NCI-H1436 treated with DMSO at 0.1 percent for 48 hours (cell line): ENCODE results near the gene TNNT3.
"Not testable (repeated sequence)": the region's sequence is repeated elsewhere in the genome, so short reads cannot be mapped to it uniquely, and the experiment has no call there.

Experiments
- DNase-seq: peaks from one replicate; lab custom pipeline; 2025; lab: John Stamatoyannopoulos, UW

The TNNT3 gene

DNA sequence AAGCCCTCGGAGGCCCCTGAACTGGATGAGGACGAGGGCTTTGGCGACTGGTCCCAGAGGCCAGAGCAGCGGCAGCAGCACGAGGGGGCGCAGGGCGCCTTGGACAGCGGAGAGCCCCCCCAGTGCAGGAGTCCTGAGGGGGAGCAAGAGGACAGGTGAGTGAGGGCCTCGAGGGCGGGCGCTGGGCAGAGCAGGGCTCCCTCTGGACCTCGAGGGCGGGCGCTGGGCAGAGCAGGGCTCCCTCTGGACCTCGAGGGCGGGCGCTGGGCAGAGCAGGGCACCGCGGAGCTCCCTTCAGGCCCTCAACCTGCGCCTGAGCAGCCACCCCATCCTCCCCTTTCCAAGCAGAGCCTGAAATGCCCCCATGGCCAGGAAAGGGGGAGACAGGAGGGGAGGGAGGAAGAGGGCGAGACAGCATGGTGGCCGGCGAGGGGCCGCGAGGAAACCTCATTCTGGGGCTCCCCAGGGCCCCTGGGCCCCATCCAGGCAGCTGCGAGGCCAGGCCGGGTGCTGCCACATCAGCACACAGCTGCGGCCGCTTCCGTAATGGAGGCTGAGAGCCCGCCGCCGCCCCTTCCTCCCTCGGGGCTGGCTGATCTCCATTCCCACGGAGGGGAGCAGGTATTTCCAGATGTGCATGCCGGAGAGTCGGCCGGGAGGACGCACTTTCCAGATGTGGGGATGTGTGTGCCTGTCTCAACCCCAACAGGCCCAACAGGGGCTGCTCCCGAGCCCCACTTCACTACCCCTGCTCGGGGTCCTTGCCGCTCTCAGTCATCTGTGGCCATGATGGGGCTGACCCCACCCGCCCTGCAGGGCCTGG is 37.9 kb upstream of the TNNT3 start:
- no peak for DNase-seq

DNA sequence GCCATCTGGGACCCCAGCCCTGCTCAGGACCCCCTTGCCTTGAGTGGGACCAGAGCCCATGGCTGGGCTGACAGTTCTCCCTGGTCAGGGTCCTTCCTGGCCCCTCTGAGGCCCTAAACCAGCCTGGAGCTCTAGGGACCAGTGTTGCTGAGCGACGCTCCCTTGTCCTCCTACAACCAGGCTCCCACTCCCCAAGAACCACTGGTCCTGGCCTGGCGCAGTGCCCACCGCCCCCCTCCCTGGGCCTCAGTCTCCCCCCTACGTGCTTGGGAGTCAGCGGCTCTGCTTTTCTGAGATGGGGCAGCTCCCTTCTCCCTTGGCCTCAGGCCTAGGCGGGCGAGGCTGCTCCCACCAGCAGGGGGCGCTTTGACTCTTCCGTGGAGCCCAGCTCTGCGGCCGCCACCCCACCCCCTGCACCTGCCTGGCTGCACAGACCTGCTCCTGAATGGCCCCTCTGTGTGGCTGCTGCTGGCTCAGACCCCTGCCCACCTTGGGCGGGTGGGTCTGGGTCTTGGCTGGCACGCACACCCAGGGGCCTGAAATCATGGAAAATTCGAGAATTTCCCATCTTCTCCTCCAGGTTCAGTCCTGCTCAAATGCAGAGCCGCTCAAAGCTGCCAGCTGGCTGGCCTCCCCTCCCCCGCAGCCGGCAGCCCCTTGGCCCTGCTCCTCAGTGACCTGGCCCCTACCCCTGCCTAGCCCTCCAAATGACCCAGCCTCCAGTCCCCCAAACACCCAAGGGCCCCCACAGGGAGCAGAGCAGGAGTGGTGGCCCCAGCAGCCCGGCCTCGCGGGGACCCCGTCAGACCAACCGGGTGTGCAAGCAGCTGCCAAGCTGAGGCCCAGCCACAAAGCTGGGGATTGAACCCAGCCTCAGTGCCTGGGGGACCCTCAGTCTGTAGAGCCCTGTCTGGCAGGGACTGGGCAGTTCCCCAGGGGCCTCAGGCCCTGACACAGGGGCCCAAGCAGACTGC is 37.0 kb upstream of the TNNT3 start:
- DNase-seq, result no peak

DNA sequence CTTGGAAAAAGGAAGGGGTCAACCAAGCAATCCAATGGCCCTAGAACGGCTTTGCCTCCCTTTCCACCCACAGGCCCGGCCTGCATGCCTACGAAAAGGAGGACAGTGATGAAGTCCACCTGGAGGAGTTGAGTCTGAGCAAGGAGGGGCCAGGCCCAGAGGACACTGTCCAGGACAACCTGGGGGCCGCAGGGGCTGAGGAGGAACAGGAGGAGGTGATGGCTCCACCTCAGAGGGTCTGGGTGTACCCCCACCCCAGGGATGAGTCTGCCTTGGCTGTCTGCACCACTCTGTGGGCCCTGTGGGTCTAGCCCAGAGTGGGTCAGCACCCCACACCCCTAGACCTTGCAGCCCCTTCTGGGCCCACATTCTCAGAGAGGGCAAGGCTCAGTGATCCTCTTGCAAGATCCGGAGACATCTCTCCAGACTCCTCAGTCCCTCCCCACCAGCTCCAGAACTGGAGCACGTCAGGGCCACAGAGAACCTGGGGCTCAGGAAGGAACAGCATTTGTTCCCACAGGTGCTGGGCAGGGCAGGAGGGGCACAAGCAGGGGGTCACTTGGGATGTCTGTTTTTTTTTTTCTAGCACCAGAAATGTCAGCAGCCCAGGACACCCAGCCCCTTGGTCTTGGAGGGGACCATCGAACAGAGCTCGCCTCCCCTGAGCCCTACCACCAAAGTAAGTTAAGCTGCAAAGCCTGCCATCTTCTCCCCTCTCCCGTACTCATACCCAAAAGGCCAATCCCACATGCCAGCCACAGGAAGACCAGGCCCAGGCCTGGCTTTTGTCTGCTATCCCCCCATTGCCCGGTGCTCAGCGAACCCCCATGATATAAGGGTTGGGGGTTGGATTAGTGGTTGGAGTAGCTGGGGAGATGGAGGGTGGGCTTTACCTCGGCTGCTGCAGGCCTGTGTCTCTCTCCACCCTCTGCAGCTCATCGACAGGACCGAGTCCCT is 35.9 kb upstream of the TNNT3 start:
- DNase-seq, result no peak

DNA sequence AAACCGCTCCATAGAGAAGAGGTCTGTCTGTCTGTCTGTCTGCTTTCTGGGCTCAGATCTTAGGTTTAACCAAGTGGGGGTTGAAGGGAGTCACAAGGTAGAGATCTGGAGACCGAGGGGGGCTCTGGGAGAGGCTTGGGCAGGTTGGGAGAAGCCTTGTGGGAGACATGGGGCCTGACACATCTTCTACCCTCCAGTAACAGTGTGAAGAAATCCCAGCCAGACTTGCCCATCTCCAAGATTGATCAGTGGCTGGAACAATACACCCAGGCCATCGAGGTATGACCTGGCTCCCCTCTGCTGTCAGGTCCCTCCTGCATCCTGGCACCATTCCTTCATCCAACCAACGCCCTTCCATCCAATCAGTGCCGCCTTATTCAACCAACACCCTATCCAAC is 35.2 kb upstream of the TNNT3 start:
- DNase-seq, result no peak

DNA sequence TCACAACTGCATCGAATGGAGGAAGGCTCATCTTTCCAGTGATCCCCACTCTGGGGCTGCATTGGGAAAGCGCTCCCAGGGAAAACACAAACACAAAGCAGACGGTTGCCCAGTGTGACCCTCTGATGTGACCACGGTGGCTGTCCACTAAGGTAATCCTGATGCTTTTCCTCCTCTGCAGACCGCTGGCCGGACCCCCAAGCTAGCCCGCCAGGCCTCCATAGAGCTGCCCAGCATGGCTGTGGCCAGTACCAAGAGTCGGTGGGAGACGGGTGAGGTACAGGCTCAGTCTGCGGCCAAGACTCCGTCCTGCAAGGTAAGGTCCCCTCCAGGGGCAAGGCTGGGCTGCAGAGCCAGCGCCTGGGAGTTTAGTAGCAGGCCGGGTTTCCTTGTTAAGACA is 33.0 kb upstream of the TNNT3 start:
- not testable (repeated sequence) for DNase-seq

DNA sequence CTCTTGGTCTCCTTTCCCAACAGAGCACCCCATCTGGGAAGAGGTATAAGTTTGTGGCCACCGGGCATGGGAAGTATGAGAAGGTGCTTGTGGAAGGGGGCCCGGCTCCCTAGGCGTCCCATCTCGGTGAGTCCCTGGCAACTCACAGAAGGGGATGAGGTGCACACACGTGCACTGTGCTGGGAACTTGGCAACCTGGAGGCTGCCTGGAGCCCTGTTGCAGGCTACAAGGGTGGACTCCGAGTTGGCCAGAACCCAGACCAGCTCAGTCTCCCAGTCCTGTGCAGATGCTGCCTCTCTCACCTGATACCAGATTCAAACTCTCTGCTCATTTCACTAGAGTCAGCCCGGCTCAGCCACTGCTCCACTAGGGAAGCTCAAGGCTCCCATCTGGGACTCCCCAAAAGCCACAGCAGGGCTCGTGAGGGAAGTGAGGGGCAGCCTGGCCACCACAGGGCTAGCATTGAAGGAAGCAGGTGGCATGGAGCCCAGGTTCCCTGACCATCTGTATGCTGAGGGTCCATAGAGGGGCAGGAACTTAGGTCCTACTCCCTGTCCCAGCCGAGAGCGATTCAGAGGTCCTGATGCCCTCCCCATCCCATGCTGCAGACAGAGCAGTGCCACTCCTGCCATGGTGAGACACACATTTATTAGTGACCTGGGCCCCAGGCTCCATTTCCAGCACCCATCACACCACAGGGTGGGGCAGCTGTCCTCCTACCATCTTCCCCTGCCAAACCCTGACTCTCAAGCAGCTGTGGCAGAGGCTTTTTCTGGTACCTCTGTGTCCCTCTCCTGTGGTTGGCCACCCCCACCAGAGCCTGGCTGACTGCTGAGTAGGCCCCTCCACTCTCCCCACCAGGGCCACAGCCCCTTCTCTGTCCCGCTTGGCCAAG is 31.8 kb upstream of the TNNT3 start:
- DNase-seq, result no peak

DNA sequence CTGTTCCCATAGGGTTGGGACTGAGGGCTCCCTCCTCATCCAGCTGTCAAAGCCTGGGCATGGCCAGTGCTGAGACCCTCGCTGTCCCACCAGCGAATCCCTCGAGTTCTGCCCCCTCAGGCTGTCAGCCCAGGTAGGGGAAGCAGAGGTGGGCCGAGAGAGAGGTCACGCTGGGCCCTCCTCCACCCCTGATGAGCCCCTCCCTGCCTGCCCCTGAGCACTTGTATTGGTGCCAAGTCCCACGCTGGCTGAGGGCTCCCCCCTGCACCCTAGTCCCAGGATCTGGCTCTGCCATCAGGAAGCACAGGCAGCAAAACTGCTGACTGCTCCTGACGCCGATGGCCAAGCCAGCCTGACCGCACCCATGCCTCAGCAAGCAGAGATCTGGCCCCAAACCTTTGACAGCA is 31.2 kb upstream of the TNNT3 start:
- DNase-seq, result no peak

DNA sequence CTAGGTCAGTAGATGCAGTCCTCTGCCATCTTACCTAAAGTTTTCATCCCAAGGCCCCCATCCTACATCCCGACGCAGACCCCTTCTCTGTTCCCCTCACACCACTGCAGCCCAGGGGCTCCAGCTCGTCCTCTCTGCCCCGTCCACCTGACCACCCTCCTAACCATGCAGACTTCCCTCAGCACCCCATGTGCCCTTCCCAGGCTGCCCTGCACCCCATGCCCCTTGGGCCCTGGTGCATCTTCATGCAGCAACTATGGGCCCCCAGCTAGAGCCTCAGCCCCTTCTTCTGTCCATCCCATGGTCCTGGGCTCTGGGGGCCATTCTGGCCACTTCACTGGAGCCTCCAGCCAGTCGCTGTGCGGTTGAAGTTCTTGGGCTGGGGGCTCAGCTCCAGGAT is 30.7 kb upstream of the TNNT3 start:
- DNase-seq, result no peak

DNA sequence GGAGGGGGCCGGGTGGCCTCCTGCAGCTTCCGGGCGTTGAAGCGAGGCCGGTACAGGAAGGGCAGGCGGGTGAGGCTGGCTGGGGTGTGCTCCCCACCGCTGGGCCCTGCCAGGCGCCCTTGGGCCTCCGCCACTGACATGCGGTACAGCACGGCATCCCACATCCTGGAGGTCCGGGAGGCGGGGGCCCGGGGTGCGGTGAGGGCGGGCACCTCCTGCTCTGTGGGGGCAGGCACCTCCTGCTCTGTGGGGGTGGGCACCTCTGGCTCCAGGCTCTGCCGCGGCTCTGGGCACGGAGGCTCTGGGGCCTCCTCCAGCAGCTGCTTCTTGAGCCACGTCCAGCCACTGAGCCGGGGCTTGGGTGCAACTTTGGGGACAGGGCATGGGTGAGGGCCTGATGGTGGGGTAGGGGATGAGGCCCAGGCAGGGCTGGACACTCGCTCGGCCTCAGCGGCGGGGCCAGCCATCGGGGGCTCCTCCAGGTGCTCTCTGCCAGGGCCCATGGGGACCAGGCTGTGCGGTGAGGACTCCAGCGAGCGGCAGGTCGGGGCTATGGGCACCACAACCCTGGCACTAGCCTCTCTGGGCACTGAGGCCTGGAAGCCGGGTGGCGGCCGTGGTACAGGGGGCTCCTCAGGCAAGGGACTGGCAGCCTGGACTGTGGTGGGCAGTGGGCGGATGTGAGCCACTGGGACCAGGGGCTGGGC is 30.1 kb upstream of the TNNT3 start:
- DNase-seq, result no peak

DNA sequence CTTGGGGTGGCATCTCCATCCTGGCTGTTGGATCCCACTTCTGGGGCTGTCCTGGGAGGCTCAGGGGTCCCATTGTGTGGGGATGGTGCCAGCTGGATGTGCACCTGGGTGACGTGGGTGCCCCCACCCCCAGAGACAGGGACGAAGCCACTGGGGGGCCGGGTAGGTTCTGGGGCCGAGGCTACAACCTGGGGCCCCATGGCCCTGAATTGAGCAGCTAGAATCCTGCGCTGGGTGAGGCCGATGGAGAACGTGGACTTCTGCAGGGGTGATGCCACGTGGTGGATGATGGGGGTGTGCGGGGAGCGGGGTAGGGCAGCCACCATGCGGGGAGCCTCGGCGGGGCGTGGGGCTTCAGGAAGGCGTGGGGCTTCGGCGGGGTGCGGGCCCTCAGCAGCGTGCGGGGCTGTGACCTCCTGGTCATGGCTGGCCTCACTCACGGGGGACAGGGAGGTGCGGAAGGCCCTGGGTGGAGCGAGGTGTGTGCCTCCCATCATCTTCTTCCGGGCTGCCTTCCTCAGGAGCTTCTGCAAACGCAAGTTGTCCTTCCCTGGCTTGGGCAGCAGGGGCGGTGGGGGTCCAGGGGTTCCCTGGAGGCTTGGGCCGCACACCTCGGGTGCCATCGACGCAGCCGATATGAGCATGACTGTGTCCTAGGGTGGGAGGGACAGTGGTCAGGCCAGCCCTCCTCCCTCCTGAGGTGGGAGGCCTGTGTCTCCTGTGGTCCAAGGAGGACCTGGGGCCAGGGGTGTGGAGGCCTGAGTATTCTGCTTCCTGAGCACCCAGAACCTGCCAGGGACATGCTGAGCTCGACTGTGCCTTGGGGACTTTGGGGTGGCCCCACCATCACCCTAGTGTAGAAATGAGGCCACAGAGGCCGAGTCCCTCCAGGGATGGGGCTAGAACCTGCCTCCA is 29.3 kb upstream of the TNNT3 start:
- DNase-seq, result no peak

DNA sequence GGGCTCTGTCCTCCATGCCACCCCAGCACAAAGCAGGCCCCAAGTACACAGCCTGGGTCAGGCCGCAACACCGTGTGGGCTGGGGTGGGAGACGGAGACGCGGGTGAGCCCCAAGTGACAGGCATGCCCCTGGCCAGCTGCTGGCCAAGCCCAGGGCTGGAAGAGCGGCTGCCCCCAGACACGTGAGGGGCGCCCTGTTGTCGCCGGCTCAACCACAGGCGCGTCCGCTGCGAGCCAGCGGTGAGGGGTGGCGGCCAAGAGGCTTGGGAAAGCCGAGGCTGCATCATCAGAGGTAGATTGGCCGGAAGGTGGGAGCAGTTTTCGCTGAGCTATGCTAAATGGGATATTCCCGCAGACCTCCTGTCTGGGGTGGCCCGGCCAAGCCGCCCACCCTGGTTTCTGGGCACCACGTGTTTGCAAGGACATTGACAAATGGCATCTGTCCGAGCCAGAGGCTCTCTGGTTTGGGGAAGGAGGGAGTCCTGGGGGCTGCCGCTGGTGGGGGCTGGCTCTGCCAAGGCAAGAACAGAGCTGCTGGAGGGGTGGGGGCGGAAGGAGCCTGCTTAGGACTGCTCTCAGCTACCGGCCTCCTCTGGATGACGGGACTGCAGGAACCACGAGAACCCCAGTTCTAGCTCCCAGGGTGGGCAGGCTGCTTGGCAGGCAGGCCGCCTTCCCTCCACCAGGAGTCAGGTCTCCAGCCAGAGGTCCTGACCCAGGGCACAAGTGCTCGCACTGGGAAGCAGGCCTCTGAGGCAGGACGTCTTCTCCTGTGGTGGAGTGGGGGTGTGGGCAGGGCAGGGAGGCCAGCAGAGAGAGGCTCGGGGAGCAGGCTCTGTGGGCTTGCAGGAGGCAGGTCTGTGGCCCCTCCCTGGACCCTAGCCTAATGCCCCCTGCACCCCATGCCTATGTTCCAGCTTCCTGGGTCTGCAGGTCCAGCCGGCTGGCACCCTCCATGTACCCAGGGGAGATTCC is 28.4 kb upstream of the TNNT3 start:
- no peak for DNase-seq

DNA sequence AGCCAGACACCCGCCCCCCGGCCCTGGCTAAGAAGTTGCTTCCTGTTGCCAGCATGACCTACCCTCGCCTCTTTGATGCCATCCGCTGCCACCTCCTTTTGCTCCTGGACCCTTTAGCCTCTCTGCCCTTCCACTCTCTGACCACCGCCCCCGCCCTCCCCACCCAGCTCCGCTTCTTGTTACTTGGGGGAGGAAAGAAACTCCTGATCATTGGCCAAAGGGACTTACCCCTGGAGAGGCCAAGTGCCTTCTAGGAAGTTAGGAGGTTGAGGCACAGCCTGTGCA is 27.7 kb upstream of the TNNT3 start, which contains the start of gene PRR33:
Gene PRR33 (minus strand): TSS at position 65 of the 285 bp plus-strand sequence. CDS start 1,311 bp downstream, outside the sequence.
- no peak for DNase-seq

DNA sequence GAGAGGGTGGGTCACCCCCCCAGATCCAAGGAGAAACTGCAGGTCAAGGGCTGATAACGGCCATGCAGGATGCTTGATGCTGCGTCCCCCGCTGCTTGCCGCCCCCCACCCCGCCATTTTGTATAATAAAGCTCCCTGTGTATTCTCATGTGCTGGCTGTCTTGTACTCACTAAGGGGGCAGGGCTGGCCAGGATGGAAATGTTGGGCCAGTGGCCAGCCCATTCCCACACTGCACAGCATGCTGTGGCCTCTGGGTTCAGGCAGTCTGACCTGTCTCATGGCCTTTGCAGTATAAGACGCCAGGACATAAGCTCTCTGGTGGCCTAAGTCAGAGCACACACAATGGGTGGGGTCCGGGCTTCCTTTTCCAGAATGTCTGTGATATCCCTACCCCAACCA is 27.4 kb upstream of the TNNT3 start:
- no peak for DNase-seq

DNA sequence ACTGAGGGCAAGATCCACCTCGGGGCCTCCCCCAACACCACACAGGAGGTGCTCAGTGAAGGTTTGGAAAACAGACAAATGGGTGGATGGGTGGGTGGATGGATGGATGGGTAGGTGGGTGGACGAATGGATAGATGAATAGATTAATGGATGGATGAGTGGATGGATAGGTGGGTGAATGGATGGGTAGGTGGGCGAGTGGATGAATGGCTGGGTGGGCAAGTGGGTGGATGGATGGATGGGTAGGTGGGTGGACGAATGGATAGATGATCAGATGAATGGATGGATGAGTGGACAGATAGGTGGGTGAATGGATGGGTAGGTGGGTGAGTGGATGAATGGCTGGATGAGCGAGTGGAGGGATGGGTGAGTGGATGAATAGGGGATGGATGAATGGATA is 26.9 kb upstream of the TNNT3 start:
- DNase-seq, result no peak

DNA sequence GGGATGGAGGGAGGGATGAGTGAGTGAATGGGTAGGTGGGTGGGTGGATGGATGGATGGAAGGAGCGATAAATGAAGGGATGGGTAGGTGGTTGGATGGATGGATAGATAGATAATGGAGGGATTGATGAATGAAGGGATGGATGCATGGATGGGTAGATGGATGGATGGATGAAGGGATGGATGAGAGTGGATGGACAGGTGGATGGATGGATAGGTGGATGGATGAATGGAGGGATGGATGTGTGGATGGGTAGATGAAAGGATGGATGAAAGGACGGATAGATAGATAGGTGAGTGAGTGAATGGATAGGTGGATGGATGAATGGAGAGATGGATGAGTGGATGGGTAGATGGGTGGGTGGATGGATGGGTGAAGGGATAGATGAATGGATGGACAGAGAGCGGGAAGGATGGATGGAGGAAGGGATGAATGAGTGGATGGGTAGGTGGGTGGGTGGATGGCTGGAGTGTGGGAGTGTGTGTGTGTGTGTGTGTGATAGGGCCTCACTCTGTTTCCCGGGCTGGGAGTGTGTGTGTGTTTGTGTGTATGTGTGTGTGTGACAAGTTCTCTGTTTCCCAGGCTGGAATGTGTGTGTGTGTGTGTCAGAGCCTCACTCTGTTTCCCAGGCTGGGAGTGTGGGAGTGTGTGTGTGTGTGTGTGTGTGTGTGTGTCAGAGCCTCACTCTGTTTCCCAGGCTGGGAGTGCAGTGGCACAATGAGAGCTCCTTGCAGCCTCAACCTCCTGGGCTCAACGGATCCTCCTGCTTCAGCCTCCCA is 25.7 kb upstream of the TNNT3 start:
- DNase-seq, result no peak

DNA sequence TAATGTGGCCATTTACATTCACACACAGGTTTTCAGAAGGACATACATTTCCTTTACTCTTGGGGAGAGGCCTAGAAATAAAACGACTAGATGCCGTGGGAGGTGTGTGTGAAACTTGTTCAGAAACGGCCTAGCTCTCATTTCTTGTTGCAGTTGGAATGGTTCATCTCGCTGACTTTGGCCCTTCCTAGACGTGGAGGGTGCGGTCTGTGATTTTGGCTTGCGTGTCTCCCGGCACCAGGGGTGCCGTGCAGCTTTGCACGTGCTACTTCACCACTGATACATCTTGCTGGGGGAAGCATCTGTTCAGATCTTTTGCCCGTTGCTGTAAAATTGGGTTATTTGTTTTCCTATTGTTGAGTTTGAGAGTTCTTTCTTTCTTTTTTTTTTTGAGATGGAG is 24.7 kb upstream of the TNNT3 start:
- no peak for DNase-seq

DNA sequence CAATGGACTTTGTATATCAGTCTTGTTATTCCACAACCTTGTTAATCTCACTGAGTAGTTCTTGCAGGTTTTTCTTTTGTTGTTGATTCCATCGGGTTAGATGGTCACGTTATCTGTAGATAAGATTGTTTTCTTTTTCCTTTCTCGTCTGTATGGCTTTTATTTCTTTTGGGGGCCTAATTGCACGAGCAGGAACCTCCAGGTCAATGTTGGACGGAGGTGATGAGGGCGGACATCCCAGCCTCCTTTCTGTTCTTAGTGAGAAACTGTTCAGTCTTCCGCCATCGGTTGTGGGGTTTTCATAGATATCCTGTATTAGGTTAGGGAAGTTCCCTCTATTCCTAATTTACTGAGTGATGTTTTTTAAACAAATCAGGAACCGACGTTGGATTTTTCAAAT is 23.0 kb upstream of the TNNT3 start:
- DNase-seq, result no peak
